KMS-11 (cell line): Measurements from ENCODE around the gene ATP8A2.

Experiments
- H2AFZ ChIP-seq: fragments of 200-600 bp; sonication (generic); 2 replicates; pipeline ENCODE4 v1.6.1; 2016; ENCODE audit warnings: antibody characterized with exemption, mixed run types, low read depth
- H3K27ac ChIP-seq: fragments of 200-600 bp; sonication (generic); 2 replicates; pipeline ENCODE4 v1.6.1; 2016; ENCODE audit warnings: mild to moderate bottlenecking, mixed run types
- H3K27me3 ChIP-seq: fragments of 200-600 bp; sonication (generic); 2 replicates; pipeline ENCODE4 v1.6.1; 2017; ENCODE audit warnings: mild to moderate bottlenecking, low read depth, mixed run types, moderate library complexity; ENCODE audit not compliant: insufficient read depth
- H3K36me3 ChIP-seq: fragments of 200-600 bp; sonication (generic); 2 replicates; pipeline ENCODE4 v1.6.1; 2017; ENCODE audit warnings: mild to moderate bottlenecking, mixed run types; ENCODE audit not compliant: insufficient read depth
- H3K4me1 ChIP-seq: fragments of 200-600 bp; sonication (generic); 2 replicates; pipeline ENCODE4 v1.6.1; 2016; ENCODE audit warnings: mild to moderate bottlenecking, low read depth, mixed run types; ENCODE audit not compliant: poor library complexity, severe bottlenecking
- H3K4me2 ChIP-seq: fragments of 200-600 bp; sonication (generic); 2 replicates; pipeline ENCODE4 v1.7.0; 2016; ENCODE audit warnings: mild to moderate bottlenecking, mixed run types
- H3K4me3 ChIP-seq: fragments of 200-600 bp; sonication (generic); IDR thresholded peaks from 2 replicates; pipeline ENCODE4 v1.6.1; 2017; ENCODE audit warnings: low read depth, low read length, mixed read lengths; ENCODE audit not compliant: insufficient read depth
- H3K79me2 ChIP-seq: fragments of 200-600 bp; sonication (generic); 2 replicates; pipeline ENCODE4 v1.6.1; 2016; ENCODE audit warnings: low read depth, mixed run types; ENCODE audit not compliant: insufficient read depth
- H3K9ac ChIP-seq: fragments of 200-600 bp; sonication (generic); 2 replicates; pipeline ENCODE4 v1.6.1; 2016; ENCODE audit warnings: mild to moderate bottlenecking, mixed run types
- H4K20me1 ChIP-seq: fragments of 200-600 bp; sonication (generic); 2 replicates; pipeline ENCODE4 v1.6.1; 2016; ENCODE audit warnings: mild to moderate bottlenecking, mixed run types; ENCODE audit not compliant: insufficient read depth
- TF ChIP-seq, protein P1 (sequence below): fragments of 200-600 bp; sonication (generic); conservative IDR thresholded peaks from 2 replicates; pipeline ENCODE4 v1.6.1; 2017; ENCODE audit warnings: low read depth, mild to moderate bottlenecking, antibody characterized with exemption, low read length, moderate library complexity, mixed read lengths

ATP8A2 gene

DNA sequence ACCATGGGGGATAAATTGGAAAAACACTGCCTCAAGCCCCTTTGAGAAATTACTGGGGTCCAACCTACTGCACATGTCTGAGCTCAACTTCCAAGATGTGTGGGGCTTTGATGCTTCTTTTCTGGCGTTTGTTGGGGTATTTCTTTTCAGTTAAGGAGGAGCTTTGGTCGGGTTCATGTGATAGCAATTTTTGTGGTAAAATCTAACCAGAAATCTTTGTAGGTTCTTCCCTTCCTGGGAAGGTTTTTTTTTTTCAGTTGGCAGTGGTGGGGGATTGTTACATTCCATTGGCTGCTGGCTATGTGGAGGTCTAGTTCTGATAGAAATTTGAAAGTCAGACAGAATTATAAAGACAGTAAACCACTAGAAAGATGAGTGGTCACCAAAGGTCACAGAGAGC is 327.8 kb downstream of the ATP8A2 start:
- H4K20me1 ChIP-seq: no peaks in the 10 kb centered on the region
- no peak overlapping the region for H3K4me3 ChIP-seq
- no peak overlapping the region for H3K27ac ChIP-seq
- no peak overlapping the region for H3K9ac ChIP-seq
- no peaks in the 10 kb centered on the region; the same call in 1 of the 2 replicates for H3K36me3 ChIP-seq
- H3K4me2 ChIP-seq: no peak overlapping the region
- TF ChIP-seq, protein P1, sequence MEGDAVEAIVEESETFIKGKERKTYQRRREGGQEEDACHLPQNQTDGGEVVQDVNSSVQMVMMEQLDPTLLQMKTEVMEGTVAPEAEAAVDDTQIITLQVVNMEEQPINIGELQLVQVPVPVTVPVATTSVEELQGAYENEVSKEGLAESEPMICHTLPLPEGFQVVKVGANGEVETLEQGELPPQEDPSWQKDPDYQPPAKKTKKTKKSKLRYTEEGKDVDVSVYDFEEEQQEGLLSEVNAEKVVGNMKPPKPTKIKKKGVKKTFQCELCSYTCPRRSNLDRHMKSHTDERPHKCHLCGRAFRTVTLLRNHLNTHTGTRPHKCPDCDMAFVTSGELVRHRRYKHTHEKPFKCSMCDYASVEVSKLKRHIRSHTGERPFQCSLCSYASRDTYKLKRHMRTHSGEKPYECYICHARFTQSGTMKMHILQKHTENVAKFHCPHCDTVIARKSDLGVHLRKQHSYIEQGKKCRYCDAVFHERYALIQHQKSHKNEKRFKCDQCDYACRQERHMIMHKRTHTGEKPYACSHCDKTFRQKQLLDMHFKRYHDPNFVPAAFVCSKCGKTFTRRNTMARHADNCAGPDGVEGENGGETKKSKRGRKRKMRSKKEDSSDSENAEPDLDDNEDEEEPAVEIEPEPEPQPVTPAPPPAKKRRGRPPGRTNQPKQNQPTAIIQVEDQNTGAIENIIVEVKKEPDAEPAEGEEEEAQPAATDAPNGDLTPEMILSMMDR: no peak
- H2AFZ ChIP-seq: no peak overlapping the region
- H3K27me3 ChIP-seq: no peaks in the 10 kb centered on the region
- H3K79me2 ChIP-seq: no peaks in the 10 kb centered on the region
- peaks cover 14% of the 10 kb centered on the region for H3K4me1 ChIP-seq

DNA sequence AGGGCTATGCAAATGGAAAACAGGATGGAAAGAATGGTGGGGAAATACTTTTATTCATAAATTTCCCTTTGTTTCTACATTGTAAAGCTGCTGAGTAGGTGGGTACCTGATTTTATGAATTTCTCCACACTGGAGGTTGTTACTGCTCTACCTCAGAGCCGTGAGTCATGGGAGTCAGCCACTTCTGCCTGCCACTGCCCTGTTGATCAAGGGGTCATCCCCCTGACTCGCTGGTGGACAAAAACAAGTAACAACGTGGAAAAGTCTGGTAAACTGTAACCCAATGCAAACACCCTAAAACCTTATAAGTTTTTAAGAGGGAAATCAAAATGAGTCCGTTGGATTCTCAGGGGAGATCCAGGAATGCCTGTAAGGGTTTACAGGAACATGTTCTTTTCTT is 329.5 kb downstream of the ATP8A2 start:
- Histone ChIP-seq H3K9ac (no peak overlapping the region), H3K79me2 (no peaks in the 10 kb centered on the region), H4K20me1 (no peaks in the 10 kb centered on the region), H3K27me3 (no peaks in the 10 kb centered on the region), H3K4me2 (no peak overlapping the region), H3K36me3 (no peaks in the 10 kb centered on the region; the same call in 1 of the 2 replicates), H3K4me3 (no peak overlapping the region), H2AFZ (no peak overlapping the region), H3K27ac (no peak overlapping the region), H3K4me1 (peaks cover 22% of the 10 kb centered on the region)
- TF ChIP-seq, protein P1: no peak

DNA sequence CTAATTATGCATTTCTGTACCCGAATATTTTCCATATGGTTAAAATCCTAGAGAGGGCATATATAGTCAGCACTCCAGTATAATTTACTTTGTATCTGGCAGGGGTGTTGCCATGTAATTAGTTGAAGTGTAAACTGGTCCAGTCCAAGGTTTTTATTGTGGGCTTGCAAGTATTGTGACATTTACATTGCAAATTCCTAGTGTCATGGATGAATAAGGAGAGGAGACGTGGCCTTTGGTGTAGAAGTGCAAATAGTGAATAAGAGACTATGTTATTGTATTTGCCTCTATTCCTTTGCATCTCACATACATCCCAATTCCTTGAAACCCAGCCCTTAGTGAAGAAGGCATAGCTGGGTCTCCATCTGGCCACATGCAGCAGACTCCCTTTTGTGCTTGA is 330.6 kb downstream of the ATP8A2 start:
- no peaks in the 10 kb centered on the region for H3K27me3 ChIP-seq
- H3K36me3 ChIP-seq: no peaks in the 10 kb centered on the region; the same call in 1 of the 2 replicates
- H2AFZ ChIP-seq: no peak overlapping the region
- H4K20me1 ChIP-seq: no peaks in the 10 kb centered on the region
- no peak overlapping the region for H3K4me2 ChIP-seq
- no peak overlapping the region for H3K4me3 ChIP-seq
- H3K4me1 ChIP-seq: peaks cover 33% of the 10 kb centered on the region
- H3K79me2 ChIP-seq: no peaks in the 10 kb centered on the region
- H3K27ac ChIP-seq: no peak overlapping the region
- TF ChIP-seq, protein P1: no peak
- H3K9ac ChIP-seq: no peak overlapping the region

DNA sequence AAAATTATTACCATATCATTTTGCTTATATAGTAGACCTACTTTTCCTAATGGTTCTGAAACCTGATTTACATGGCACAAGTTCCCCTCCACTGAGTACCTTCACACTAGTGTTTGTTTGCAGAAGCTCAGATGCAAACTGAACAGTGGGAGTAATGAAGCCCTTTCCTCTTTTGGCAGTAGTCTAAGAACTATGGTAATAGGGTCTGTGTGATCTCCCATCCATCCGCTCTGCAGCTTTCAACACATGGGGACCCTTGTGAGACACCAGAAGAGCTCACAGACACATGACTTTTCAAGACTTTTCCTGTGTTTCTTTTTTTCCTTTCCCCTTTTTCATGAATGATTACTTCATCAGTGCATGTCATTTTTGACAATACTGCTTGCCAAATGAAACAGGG is 336.0 kb downstream of the ATP8A2 start:
- Histone ChIP-seq H3K4me1 (peaks cover 85% of the 10 kb centered on the region), H2AFZ (peak overlapping the region; percentile 46; the same call in 1 of the 2 replicates), H3K79me2 (no peaks in the 10 kb centered on the region), H3K4me3 (no peak overlapping the region), H3K27me3 (no peaks in the 10 kb centered on the region), H3K4me2 (peak overlapping the region; percentile 58), H3K36me3 (no peaks in the 10 kb centered on the region), H3K9ac (no peak overlapping the region), H3K27ac (peak overlapping the region; percentile 75), H4K20me1 (no peaks in the 10 kb centered on the region)
- TF ChIP-seq, protein P1: no peak
